HepG2 (cell line): ENCODE data around the gene CARMIL3.
A peak's percentile ranks its signal among the peaks of the same experiment; 100 is the strongest.
"Not testable (repeated sequence)": the region's sequence is repeated elsewhere in the genome, so short reads cannot be mapped to it uniquely, and the experiment has no call there.

ENCODE experiments used
- CHD2 ChIP-seq: IDR thresholded peaks from 2 replicates; pipeline ENCODE4 v1.6.1; 2011; ENCODE audit warnings: low read depth, low read length, improper control_type of control experiment
- CTCF ChIP-seq: sonication (generic); formaldehyde crosslinking; IDR thresholded peaks from 2 replicates; pipeline ENCODE4 v1.5.0; 2020; ENCODE audit warnings: mild to moderate bottlenecking, missing genetic modification reagents, moderate library complexity
- ESRRA ChIP-seq: sonication (generic); formaldehyde crosslinking; IDR thresholded peaks from 2 replicates; pipeline ENCODE4 v1.5.1; 2020; ENCODE audit warnings: mild to moderate bottlenecking, low read depth, missing genetic modification reagents
- FOXP4 ChIP-seq: sonication (generic); formaldehyde crosslinking; IDR thresholded peaks from 2 replicates; pipeline ENCODE4 v1.4.0; 2020; ENCODE audit warnings: missing genetic modification reagents
- MXD1 ChIP-seq: sonication (generic); formaldehyde crosslinking; IDR thresholded peaks from 2 replicates; pipeline ENCODE4 v1.4.0; 2020; ENCODE audit warnings: mild to moderate bottlenecking, missing genetic modification reagents
- PATZ1 ChIP-seq: sonication (generic); formaldehyde crosslinking; IDR thresholded peaks from 2 replicates; pipeline ENCODE4 v1.4.0; 2020; ENCODE audit warnings: missing genetic modification reagents
- PAXIP1 ChIP-seq: sonication (generic); formaldehyde crosslinking; conservative IDR thresholded peaks from 2 replicates; pipeline ENCODE4 v1.4.0; 2020; ENCODE audit warnings: mild to moderate bottlenecking, missing genetic modification reagents, moderate library complexity
- RBFOX2 ChIP-seq: fragments of 200-400 bp; formaldehyde crosslinking; IDR thresholded peaks from 2 replicates; pipeline ENCODE4 v1.6.1; 2017; ENCODE audit warnings: low read depth, mild to moderate bottlenecking, low read length
- SP140L ChIP-seq: sonication (generic); formaldehyde crosslinking; IDR thresholded peaks from 2 replicates; pipeline ENCODE4 v1.4.0; 2020; ENCODE audit warnings: missing genetic modification reagents, borderline replicate concordance
- SUZ12 ChIP-seq: fragments of 150-350 bp; IDR thresholded peaks from 2 replicates; pipeline ENCODE4 v1.6.1; 2014; ENCODE audit warnings: low read depth, low read length
- TCF7 ChIP-seq: sonication (generic); IDR thresholded peaks from 2 replicates; pipeline ENCODE4 v1.6.1; 2016; ENCODE audit warnings: antibody characterized with exemption, low read depth
- ZBTB39 ChIP-seq: sonication (generic); formaldehyde crosslinking; IDR thresholded peaks from 2 replicates; pipeline ENCODE4 v1.5.0; 2020; ENCODE audit warnings: missing genetic modification reagents
- ZHX2 ChIP-seq, 2 experiments: sonication (generic) in 1 of 2; formaldehyde crosslinking in 1 of 2; IDR thresholded peaks; 2 replicates each; pipeline versions ENCODE4 v1.6.1 to v1.9.0; 2014 to 2022; ENCODE audit warnings: antibody characterized with exemption in 1 of 2, borderline replicate concordance in 1 of 2, inconsistent platforms in 1 of 2, low read depth in 1 of 2, missing genetic modification reagents in 1 of 2
- ZNF629 ChIP-seq: sonication (generic); formaldehyde crosslinking; conservative IDR thresholded peaks from 2 replicates; pipeline ENCODE4 v1.5.0; 2020; ENCODE audit warnings: missing genetic modification reagents

- TF ChIP-seq RBFOX2; SUZ12; CHD2; PAXIP1 (CRISPR knock-in tag); ESRRA (CRISPR knock-in tag); PATZ1 (CRISPR knock-in tag); SP140L (CRISPR knock-in tag); ZHX2 (IDR thresholded peaks at IDR 0.05; ENCODE audit: low read depth); ZHX2 (CRISPR knock-in tag; IDR thresholded peaks at IDR 0.05; ENCODE audit: borderline replicate concordance); MXD1 (CRISPR knock-in tag); CTCF; FOXP4 (CRISPR knock-in tag); ZNF629 (CRISPR knock-in tag); ZBTB39 (CRISPR knock-in tag): not testable (repeated sequence)
- 0 out of 2 replicates have a peak, but pooled peaks have one; percentile 4 for TF ChIP-seq TCF7
Observed at GRCh38 chr14:24036963-24037657, 14.7 kb upstream of the CARMIL3 start.
